HG02852 (cell line): Measurements from ENCODE around the gene NONO.
"Not testable (repeated sequence)": the region's sequence is repeated elsewhere in the genome, so short reads cannot be mapped to it uniquely, and the experiment has no call there.

Source experiments
- ATAC-seq: cut with Tn5 transposase; IDR thresholded peaks from one replicate; pipeline ENCODE4 v1.9.1; 2021; ENCODE audit warnings: mild to moderate bottlenecking, moderate library complexity; ENCODE audit not compliant: unreplicated experiment

NONO gene

GRCh38 chrX:71283403-71284143 lies at the start of gene NONO:
Gene NONO (plus strand): TSS chrX:71283635. CDS start chrX:71290638, 7,003 bp downstream.
- peak; percentile 84 for ATAC-seq

GRCh38 chrX:71235482-71235881 lies 48.0 kb upstream of the NONO start:
- no peak for ATAC-seq

GRCh38 chrX:71236836-71237235 lies 46.6 kb upstream of the NONO start:
- ATAC-seq, result no peak

- ATAC-seq, result no peak
These were observed 43.7 kb upstream of the NONO start for GRCh38 chrX:71239781-71240180.

- no peak for ATAC-seq
These were observed 42.1 kb upstream of the NONO start for GRCh38 chrX:71241301-71241700.

GRCh38 chrX:71244359-71245128 lies 38.9 kb upstream of the NONO start:
- no peak for ATAC-seq

- ATAC-seq, result no peak
These were observed 38.3 kb upstream of the NONO start for GRCh38 chrX:71245159-71245558.

GRCh38 chrX:71250841-71251240 lies 32.6 kb upstream of the NONO start:
- no peak for ATAC-seq

GRCh38 chrX:71251466-71251973 lies 31.9 kb upstream of the NONO start:
- ATAC-seq, result no peak

- no peak for ATAC-seq
These were observed 31.2 kb upstream of the NONO start for GRCh38 chrX:71252221-71252620.

GRCh38 chrX:71253253-71254091 lies 30.0 kb upstream of the NONO start:
- ATAC-seq, result no peak

GRCh38 chrX:71254092-71254963 lies 29.1 kb upstream of the NONO start, which contains the start of gene ZMYM3:
Gene ZMYM3 (minus strand): TSS chrX:71254140. CDS start chrX:71253255, 885 bp downstream.
- ATAC-seq, result peak; percentile 84

- no peak for ATAC-seq
These were observed 27.4 kb upstream of the NONO start for GRCh38 chrX:71256051-71256450.

GRCh38 chrX:71256856-71257255 lies 26.6 kb upstream of the NONO start:
- ATAC-seq, result no peak

- ATAC-seq, result not testable (repeated sequence)
These were observed 14.8 kb upstream of the NONO start for GRCh38 chrX:71268624-71269023.

- ATAC-seq, result no peak
These were observed 13.5 kb upstream of the NONO start for GRCh38 chrX:71269801-71270395.

- not testable (repeated sequence) for ATAC-seq
These were observed 11.1 kb upstream of the NONO start for GRCh38 chrX:71272313-71272712.

- ATAC-seq, result not testable (repeated sequence)
These were observed 2.1 kb upstream of the NONO start for GRCh38 chrX:71281300-71281699.

- ATAC-seq, result peak; percentile 15
These were observed 677 bp upstream of the NONO start for GRCh38 chrX:71282514-71283402.
